HEK293 (cell line): ENCODE data around the gene CCDC141.

ENCODE experiments used
- CTCF ChIA-PET: fragments of 350-600 bp; formaldehyde crosslinking; extraction: SDS; loops from one replicate; lab custom pipeline; 2021; ENCODE audit warnings: antibody characterized with exemption; lab: Yijun Ruan, JAX
- POLR2A ChIA-PET: fragments of 300-600 bp; formaldehyde crosslinking; extraction: SDS; loops from one replicate; lab custom pipeline; 2020; ENCODE audit warnings: antibody characterized with exemption, inconsistent platforms; lab: Yijun Ruan, JAX
- H3K27ac ChIP-seq: fragments of 200-500 bp; sonication (Bioruptor generic); 2 replicates; pipeline ENCODE4 v1.5.1; 2014; ENCODE audit warnings: low read depth, low read length, control low read depth, inconsistent platforms; ENCODE audit errors: extremely low read depth
- H3K36me3 ChIP-seq, 2 experiments: fragments of 200-500 bp in 1 of 2; sonication (Bioruptor generic) in 1 of 2; 1 replicate in 1 of 2; 2 replicates in 1 of 2; pipeline ENCODE4 v1.5.1; 2014 to 2017; ENCODE audit warnings: inconsistent platforms in 2 of 2, low read length in 2 of 2; ENCODE audit not compliant: control insufficient read depth in 2 of 2, insufficient read depth in 1 of 2
- H3K4me1 ChIP-seq: fragments of 200-500 bp; sonication (Bioruptor generic); 2 replicates; pipeline ENCODE4 v1.5.1; 2014; ENCODE audit warnings: mild to moderate bottlenecking, low read length, inconsistent platforms; ENCODE audit not compliant: control insufficient read depth, insufficient read depth
- H3K4me3 ChIP-seq: 2 replicates; pipeline ENCODE4 v1.5.1; 2011; ENCODE audit warnings: low read depth, mild to moderate bottlenecking, control low read depth, low read length, moderate library complexity
- H3K9me3 ChIP-seq: fragments of 200-500 bp; sonication (Bioruptor generic); 2 replicates; pipeline ENCODE4 v1.5.1; 2014; ENCODE audit warnings: low read depth, low read length, inconsistent platforms; ENCODE audit not compliant: control insufficient read depth, insufficient read depth
- GLI4 ChIP-seq: fragments of 450-650 bp; formaldehyde crosslinking; IDR thresholded peaks from 2 replicates; pipeline ENCODE4 v1.5.1; 2016; ENCODE audit warnings: missing biosample characterization, missing genetic modification characterization
- REPIN1 ChIP-seq: fragments of 450-650 bp; formaldehyde crosslinking; IDR thresholded peaks from 2 replicates; pipeline ENCODE4 v1.5.1; 2017; ENCODE audit warnings: missing biosample characterization, missing genetic modification characterization, low read depth
- TRIM28 ChIP-seq: IDR thresholded peaks from 2 replicates; pipeline ENCODE4 v1.6.1; 2011; ENCODE audit warnings: low read length, control low read depth, borderline replicate concordance
- ZFP69B ChIP-seq: fragments of 450-650 bp; formaldehyde crosslinking; IDR thresholded peaks from 2 replicates; pipeline ENCODE4 v1.5.1; 2016; ENCODE audit warnings: missing biosample characterization, missing genetic modification characterization
- ZIC2 ChIP-seq: fragments of 450-650 bp; formaldehyde crosslinking; IDR thresholded peaks from 2 replicates; pipeline ENCODE4 v1.5.1; 2016; ENCODE audit warnings: missing biosample characterization, missing genetic modification characterization
- ZNF133 ChIP-seq: fragments of 450-650 bp; formaldehyde crosslinking; IDR thresholded peaks from 2 replicates; pipeline ENCODE4 v1.5.1; 2016; ENCODE audit warnings: missing biosample characterization, missing genetic modification characterization
- ZNF174 ChIP-seq: fragments of 450-650 bp; formaldehyde crosslinking; IDR thresholded peaks from 2 replicates; pipeline ENCODE4 v1.5.0; 2017; ENCODE audit warnings: missing biosample characterization, mild to moderate bottlenecking, missing genetic modification characterization
- ZNF19 ChIP-seq: fragments of 450-650 bp; formaldehyde crosslinking; IDR thresholded peaks from 2 replicates; pipeline ENCODE4; 2016; ENCODE audit warnings: missing biosample characterization, missing genetic modification characterization, low read depth
- ZNF23 ChIP-seq: fragments of 450-650 bp; formaldehyde crosslinking; IDR thresholded peaks from 2 replicates; pipeline ENCODE4 v1.5.1; 2016; ENCODE audit warnings: missing biosample characterization, missing genetic modification characterization, borderline replicate concordance
- ZNF239 ChIP-seq: fragments of 450-650 bp; formaldehyde crosslinking; IDR thresholded peaks from 2 replicates; pipeline ENCODE4 v1.5.1; 2016; ENCODE audit warnings: missing biosample characterization, missing genetic modification characterization
- ZNF324 ChIP-seq: fragments of 450-650 bp; formaldehyde crosslinking; IDR thresholded peaks from 2 replicates; pipeline ENCODE4 v1.5.1; 2016; ENCODE audit warnings: missing biosample characterization, missing genetic modification characterization
- ZNF354C ChIP-seq: fragments of 450-650 bp; formaldehyde crosslinking; IDR thresholded peaks from 2 replicates; pipeline ENCODE4 v1.5.1; 2016; ENCODE audit warnings: missing biosample characterization, missing genetic modification characterization, low read depth, borderline replicate concordance
- ZNF404 ChIP-seq: fragments of 450-650 bp; formaldehyde crosslinking; IDR thresholded peaks from 2 replicates; pipeline ENCODE4 v1.5.1; 2017; ENCODE audit warnings: missing biosample characterization, missing genetic modification characterization
- ZNF416 ChIP-seq: fragments of 450-650 bp; formaldehyde crosslinking; IDR thresholded peaks from 2 replicates; pipeline ENCODE4 v1.5.1; 2016; ENCODE audit warnings: missing biosample characterization, missing genetic modification characterization
- ZNF473 ChIP-seq: fragments of 450-650 bp; formaldehyde crosslinking; IDR thresholded peaks from 2 replicates; pipeline ENCODE4 v1.5.1; 2017; ENCODE audit warnings: missing biosample characterization, missing genetic modification characterization
- ZNF561 ChIP-seq: fragments of 450-650 bp; IDR thresholded peaks from 2 replicates; pipeline ENCODE4 v1.5.1; 2018; ENCODE audit warnings: missing biosample characterization, missing genetic modification characterization, borderline replicate concordance
- ZNF621 ChIP-seq: fragments of 450-650 bp; formaldehyde crosslinking; IDR thresholded peaks from 2 replicates; pipeline ENCODE4 v1.5.1; 2017; ENCODE audit warnings: missing biosample characterization, missing genetic modification characterization
- ZNF624 ChIP-seq: fragments of 450-650 bp; formaldehyde crosslinking; IDR thresholded peaks from 2 replicates; pipeline ENCODE4 v1.5.1; 2017; ENCODE audit warnings: missing biosample characterization, missing genetic modification characterization
- ZNF670 ChIP-seq: fragments of 450-650 bp; formaldehyde crosslinking; IDR thresholded peaks from 2 replicates; pipeline ENCODE4 v1.5.1; 2016; ENCODE audit warnings: missing biosample characterization, missing genetic modification characterization, low read depth
- ZNF747 ChIP-seq: fragments of 450-650 bp; formaldehyde crosslinking; IDR thresholded peaks from 2 replicates; pipeline ENCODE4 v1.5.1; 2016; ENCODE audit warnings: missing biosample characterization, missing genetic modification characterization
- ZNF768 ChIP-seq: fragments of 450-650 bp; formaldehyde crosslinking; IDR thresholded peaks from 2 replicates; pipeline ENCODE4 v1.5.1; 2018; ENCODE audit warnings: missing biosample characterization, mild to moderate bottlenecking, missing genetic modification characterization
- ZNF837 ChIP-seq: fragments of 450-650 bp; formaldehyde crosslinking; IDR thresholded peaks from 2 replicates; pipeline ENCODE4 v1.5.1; 2016; ENCODE audit warnings: missing biosample characterization, missing genetic modification characterization
- ZNF843 ChIP-seq: fragments of 450-650 bp; formaldehyde crosslinking; IDR thresholded peaks from 2 replicates; pipeline ENCODE4 v1.5.1; 2016; ENCODE audit warnings: missing biosample characterization, missing genetic modification characterization
- TF ChIP-seq, protein P1 (sequence below): fragments of 450-650 bp; formaldehyde crosslinking; IDR thresholded peaks from 2 replicates; pipeline ENCODE4 v1.5.1; 2017; ENCODE audit warnings: missing biosample characterization, missing genetic modification characterization
- TF ChIP-seq, protein P2 (sequence below): fragments of 450-650 bp; formaldehyde crosslinking; IDR thresholded peaks from 2 replicates; pipeline ENCODE4 v1.5.1; 2016; ENCODE audit warnings: missing biosample characterization, missing genetic modification characterization, low read depth
- TF ChIP-seq, protein P3 (sequence below): fragments of 450-650 bp; formaldehyde crosslinking; IDR thresholded peaks from 2 replicates; pipeline ENCODE4 v1.5.1; 2016; ENCODE audit warnings: missing biosample characterization, missing genetic modification characterization
- TF ChIP-seq, protein P4 (sequence below): fragments of 450-650 bp; formaldehyde crosslinking; IDR thresholded peaks from 2 replicates; pipeline ENCODE4 v1.5.1; 2016; ENCODE audit warnings: missing biosample characterization, missing genetic modification characterization
- TF ChIP-seq, protein P5 (sequence below): fragments of 450-650 bp; formaldehyde crosslinking; IDR thresholded peaks from 2 replicates; pipeline ENCODE4 v1.5.1; 2017; ENCODE audit warnings: missing biosample characterization, missing genetic modification characterization

Gene CCDC141

DNA sequence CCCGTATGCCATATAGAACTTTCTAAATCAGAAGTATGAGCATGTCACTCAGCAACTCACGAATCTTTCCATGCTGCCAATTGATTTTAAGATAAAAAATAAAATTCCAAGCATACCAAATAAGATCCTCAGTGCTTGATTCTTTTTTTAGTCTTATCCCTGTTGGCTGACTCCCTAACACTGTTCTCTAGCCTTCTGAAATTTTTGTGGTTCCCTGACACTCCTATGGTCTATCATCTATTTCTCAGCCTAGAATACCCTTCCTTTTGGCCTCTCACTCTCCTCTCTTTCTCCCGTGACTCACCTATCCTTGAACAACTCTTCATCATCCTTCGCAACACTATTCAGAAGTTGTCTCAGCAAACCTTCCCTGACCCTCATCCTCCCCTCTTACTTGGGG, 50.5 kb downstream of the CCDC141 start:
- H3K4me3 ChIP-seq = no peak overlapping the region

DNA sequence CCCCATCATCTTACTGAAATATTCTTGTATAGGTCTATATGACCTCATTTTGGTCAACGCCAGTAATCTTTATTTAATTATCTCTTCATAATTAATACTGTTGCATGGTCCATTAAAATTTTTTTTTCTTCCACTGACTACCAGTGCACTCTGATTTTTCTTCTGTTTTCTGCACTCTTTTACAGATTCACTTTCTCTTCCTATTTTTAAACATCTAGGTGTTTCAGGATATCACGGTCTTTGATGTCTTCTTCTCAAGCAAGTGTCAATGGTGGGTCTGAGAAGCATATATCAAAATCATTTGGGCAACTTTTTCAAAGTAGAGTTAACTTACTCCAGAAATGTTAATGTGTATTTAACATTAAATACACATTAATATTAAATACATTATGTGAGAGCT, 51.4 kb downstream of the CCDC141 start:
- H3K4me3 ChIP-seq = no peak overlapping the region
- POLR2A ChIA-PET = no interaction called here
- H3K36me3 ChIP-seq = no peaks in the 10 kb centered on the region
- no peaks in the 10 kb centered on the region for H3K4me1 ChIP-seq
- no peak for TF ChIP-seq ZNF239 (tag by site-specific recombination)
- TF ChIP-seq ZNF843 = no peak
- no peak for TF ChIP-seq ZIC2 (tag by site-specific recombination)
- TF ChIP-seq ZNF670 (tag by site-specific recombination) = no peak
- TF ChIP-seq ZNF354C = no peak
- TF ChIP-seq ZNF837 (tag by site-specific recombination) = no peak
- TF ChIP-seq, protein P1, sequence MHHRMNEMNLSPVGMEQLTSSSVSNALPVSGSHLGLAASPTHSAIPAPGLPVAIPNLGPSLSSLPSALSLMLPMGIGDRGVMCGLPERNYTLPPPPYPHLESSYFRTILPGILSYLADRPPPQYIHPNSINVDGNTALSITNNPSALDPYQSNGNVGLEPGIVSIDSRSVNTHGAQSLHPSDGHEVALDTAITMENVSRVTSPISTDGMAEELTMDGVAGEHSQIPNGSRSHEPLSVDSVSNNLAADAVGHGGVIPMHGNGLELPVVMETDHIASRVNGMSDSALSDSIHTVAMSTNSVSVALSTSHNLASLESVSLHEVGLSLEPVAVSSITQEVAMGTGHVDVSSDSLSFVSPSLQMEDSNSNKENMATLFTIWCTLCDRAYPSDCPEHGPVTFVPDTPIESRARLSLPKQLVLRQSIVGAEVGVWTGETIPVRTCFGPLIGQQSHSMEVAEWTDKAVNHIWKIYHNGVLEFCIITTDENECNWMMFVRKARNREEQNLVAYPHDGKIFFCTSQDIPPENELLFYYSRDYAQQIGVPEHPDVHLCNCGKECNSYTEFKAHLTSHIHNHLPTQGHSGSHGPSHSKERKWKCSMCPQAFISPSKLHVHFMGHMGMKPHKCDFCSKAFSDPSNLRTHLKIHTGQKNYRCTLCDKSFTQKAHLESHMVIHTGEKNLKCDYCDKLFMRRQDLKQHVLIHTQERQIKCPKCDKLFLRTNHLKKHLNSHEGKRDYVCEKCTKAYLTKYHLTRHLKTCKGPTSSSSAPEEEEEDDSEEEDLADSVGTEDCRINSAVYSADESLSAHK (tag by site-specific recombination) = no peak
- TF ChIP-seq ZFP69B (tag by site-specific recombination) = no peak
- TF ChIP-seq REPIN1 (tag by site-specific recombination) = no peak
- no peak for TF ChIP-seq ZNF23 (tag by site-specific recombination)
- no peak for TF ChIP-seq ZNF621 (tag by site-specific recombination)
- TF ChIP-seq, protein P2, sequence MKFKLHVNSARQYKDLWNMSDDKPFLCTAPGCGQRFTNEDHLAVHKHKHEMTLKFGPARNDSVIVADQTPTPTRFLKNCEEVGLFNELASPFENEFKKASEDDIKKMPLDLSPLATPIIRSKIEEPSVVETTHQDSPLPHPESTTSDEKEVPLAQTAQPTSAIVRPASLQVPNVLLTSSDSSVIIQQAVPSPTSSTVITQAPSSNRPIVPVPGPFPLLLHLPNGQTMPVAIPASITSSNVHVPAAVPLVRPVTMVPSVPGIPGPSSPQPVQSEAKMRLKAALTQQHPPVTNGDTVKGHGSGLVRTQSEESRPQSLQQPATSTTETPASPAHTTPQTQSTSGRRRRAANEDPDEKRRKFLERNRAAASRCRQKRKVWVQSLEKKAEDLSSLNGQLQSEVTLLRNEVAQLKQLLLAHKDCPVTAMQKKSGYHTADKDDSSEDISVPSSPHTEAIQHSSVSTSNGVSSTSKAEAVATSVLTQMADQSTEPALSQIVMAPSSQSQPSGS = no peak
- TF ChIP-seq ZNF324 (tag by site-specific recombination) = no peak
- TF ChIP-seq ZNF416 (tag by site-specific recombination) = no peak
- TF ChIP-seq, protein P3, sequence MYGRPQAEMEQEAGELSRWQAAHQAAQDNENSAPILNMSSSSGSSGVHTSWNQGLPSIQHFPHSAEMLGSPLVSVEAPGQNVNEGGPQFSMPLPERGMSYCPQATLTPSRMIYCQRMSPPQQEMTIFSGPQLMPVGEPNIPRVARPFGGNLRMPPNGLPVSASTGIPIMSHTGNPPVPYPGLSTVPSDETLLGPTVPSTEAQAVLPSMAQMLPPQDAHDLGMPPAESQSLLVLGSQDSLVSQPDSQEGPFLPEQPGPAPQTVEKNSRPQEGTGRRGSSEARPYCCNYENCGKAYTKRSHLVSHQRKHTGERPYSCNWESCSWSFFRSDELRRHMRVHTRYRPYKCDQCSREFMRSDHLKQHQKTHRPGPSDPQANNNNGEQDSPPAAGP (tag by site-specific recombination) = no peak
- TF ChIP-seq ZNF133 (tag by site-specific recombination) = no peak
- TF ChIP-seq, protein P4, sequence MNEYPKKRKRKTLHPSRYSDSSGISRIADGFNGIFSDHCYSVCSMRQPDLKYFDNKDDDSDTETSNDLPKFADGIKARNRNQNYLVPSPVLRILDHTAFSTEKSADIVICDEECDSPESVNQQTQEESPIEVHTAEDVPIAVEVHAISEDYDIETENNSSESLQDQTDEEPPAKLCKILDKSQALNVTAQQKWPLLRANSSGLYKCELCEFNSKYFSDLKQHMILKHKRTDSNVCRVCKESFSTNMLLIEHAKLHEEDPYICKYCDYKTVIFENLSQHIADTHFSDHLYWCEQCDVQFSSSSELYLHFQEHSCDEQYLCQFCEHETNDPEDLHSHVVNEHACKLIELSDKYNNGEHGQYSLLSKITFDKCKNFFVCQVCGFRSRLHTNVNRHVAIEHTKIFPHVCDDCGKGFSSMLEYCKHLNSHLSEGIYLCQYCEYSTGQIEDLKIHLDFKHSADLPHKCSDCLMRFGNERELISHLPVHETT = no peak
- no peak for TF ChIP-seq ZNF747 (tag by site-specific recombination)
- CTCF ChIA-PET = interaction anchor here (1.1 kb wide), 1 partner anchor 443 kb away, joined by 3 read pairs; no protein-coding TSS in a partner anchor
- H3K27ac ChIP-seq = no peak overlapping the region
- no peaks in the 10 kb centered on the region for H3K9me3 ChIP-seq

More for the DNA sequence above, 50.5 kb downstream of the CCDC141 start:
- CTCF ChIA-PET = no interaction called here
- TF ChIP-seq ZNF768 = no peak
- no peak for TF ChIP-seq ZNF404 (tag by site-specific recombination)
- TF ChIP-seq ZNF561 (tag by site-specific recombination) = no peak
- no peak for TF ChIP-seq TRIM28
- TF ChIP-seq ZNF624 (tag by site-specific recombination) = no peak
- no peak for TF ChIP-seq GLI4 (tag by site-specific recombination)
- TF ChIP-seq ZNF473 (tag by site-specific recombination) = no peak
- TF ChIP-seq ZNF174 (tag by site-specific recombination) = no peak
- no peak for TF ChIP-seq ZNF19 (tag by site-specific recombination)
- TF ChIP-seq, protein P5, sequence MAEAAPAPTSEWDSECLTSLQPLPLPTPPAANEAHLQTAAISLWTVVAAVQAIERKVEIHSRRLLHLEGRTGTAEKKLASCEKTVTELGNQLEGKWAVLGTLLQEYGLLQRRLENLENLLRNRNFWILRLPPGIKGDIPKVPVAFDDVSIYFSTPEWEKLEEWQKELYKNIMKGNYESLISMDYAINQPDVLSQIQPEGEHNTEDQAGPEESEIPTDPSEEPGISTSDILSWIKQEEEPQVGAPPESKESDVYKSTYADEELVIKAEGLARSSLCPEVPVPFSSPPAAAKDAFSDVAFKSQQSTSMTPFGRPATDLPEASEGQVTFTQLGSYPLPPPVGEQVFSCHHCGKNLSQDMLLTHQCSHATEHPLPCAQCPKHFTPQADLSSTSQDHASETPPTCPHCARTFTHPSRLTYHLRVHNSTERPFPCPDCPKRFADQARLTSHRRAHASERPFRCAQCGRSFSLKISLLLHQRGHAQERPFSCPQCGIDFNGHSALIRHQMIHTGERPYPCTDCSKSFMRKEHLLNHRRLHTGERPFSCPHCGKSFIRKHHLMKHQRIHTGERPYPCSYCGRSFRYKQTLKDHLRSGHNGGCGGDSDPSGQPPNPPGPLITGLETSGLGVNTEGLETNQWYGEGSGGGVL (tag by site-specific recombination) = no peak
- TF ChIP-seq, all 188 proteins: peak for 0
- H3K9me3 ChIP-seq = no peaks in the 10 kb centered on the region
- no peak overlapping the region for H3K27ac ChIP-seq
- POLR2A ChIA-PET = no interaction called here
- H3K36me3 ChIP-seq = no peaks in the 10 kb centered on the region
- H3K4me1 ChIP-seq = no peaks in the 10 kb centered on the region
